Effector CD8-positive, alpha-beta T cell (primary cell): Measurements from ENCODE around the gene CDK5R2.
"Not testable (repeated sequence)": the region's sequence is repeated elsewhere in the genome, so short reads cannot be mapped to it uniquely, and the experiment has no call there.

Experiments
- DNase-seq: peaks from one replicate; lab custom pipeline; 2025; lab: John Stamatoyannopoulos, UW
- total RNA-seq, 4 experiments: gene quantifications; one replicate each; lab custom pipeline; 2026; lab: John Stamatoyannopoulos, UW

The CDK5R2 gene
- total RNA-seq: 0 reads per million in 4 experiments

GRCh38 chr2:218959141-218959731 is at the start of gene CDK5R2:
Gene CDK5R2, plus strand, starts transcription at chr2:218959666. Its CDS starts 155 bp downstream, at chr2:218959821.
- DNase-seq: peak; percentile 26

- DNase-seq: no peak
Observed at GRCh38 chr2:218910741-218911140, 48.7 kb upstream of the CDK5R2 start.

GRCh38 chr2:218920504-218920903 is 39.0 kb upstream of the CDK5R2 start:
- no peak for DNase-seq

- no peak for DNase-seq
Observed at GRCh38 chr2:218924757-218925156, 34.7 kb upstream of the CDK5R2 start.

GRCh38 chr2:218925434-218925833 is 34.0 kb upstream of the CDK5R2 start:
- DNase-seq: no peak

GRCh38 chr2:218927422-218927821 is 32.0 kb upstream of the CDK5R2 start:
- no peak for DNase-seq

- DNase-seq: no peak
Observed at GRCh38 chr2:218927876-218928275, 31.6 kb upstream of the CDK5R2 start.

GRCh38 chr2:218930488-218930887 is 29.0 kb upstream of the CDK5R2 start:
- not testable (repeated sequence) for DNase-seq

GRCh38 chr2:218931751-218932150 is 27.7 kb upstream of the CDK5R2 start:
- not testable (repeated sequence) for DNase-seq

GRCh38 chr2:218944759-218945404 is 14.6 kb upstream of the CDK5R2 start:
- no peak for DNase-seq

GRCh38 chr2:218946621-218947020 is 12.8 kb upstream of the CDK5R2 start:
- DNase-seq: no peak

GRCh38 chr2:218952160-218952559 is 7.3 kb upstream of the CDK5R2 start:
- DNase-seq: no peak

- DNase-seq: no peak
Observed at GRCh38 chr2:218953366-218953954, 6.0 kb upstream of the CDK5R2 start.

- DNase-seq: no peak
Observed at GRCh38 chr2:218954541-218955300, 4.7 kb upstream of the CDK5R2 start.

GRCh38 chr2:218956039-218956438 is 3.4 kb upstream of the CDK5R2 start:
- DNase-seq: no peak

- DNase-seq: no peak
Observed at GRCh38 chr2:218957671-218958070, 1.8 kb upstream of the CDK5R2 start.

- no peak for DNase-seq
Observed at GRCh38 chr2:218958276-218958675, 1.2 kb upstream of the CDK5R2 start.

- DNase-seq: no peak
Observed at GRCh38 chr2:218959761-218960308, 369 bp downstream of the CDK5R2 start.

GRCh38 chr2:218960309-218961165 is 1.1 kb downstream of the CDK5R2 start:
- DNase-seq: no peak

- DNase-seq: no peak
Observed at GRCh38 chr2:218961229-218961628, 1.8 kb downstream of the CDK5R2 start.
